ENCODE results near the gene GAS7. TPM values are rescaled to one million over a fixed set of nuclear protein-coding genes. Genes with fewer than 3 reads are reported as not detected.
A peak's percentile ranks its signal among the peaks of the same experiment; 100 is the strongest.

The GAS7 gene
- total and polyA plus RNA-seq, 2 donors (not counting 1 experiment from before 2014, with no cell fraction given): 3.4 to 13.6 TPM

GRCh38 chr17:10144982-10145381 is 53.4 kb downstream of the GAS7 start:
- Mint-ChIP-seq H3K27me3 (no peaks in the 10 kb centered on the region), H3K4me3 (no peak overlapping the region)
- H2AFZ ChIP-seq (ENCODE audit: insufficient read depth, low read depth, low read length, poor library complexity, severe bottlenecking): peak overlapping the region; percentile 48

GRCh38 chr17:10144456-10144855 is 54.0 kb downstream of the GAS7 start:
- H3K9ac ChIP-seq (ENCODE audit: low read length): no peak overlapping the region

More at GRCh38 chr17:10144982-10145381, 53.4 kb downstream of the GAS7 start:
- ATAC-seq (ENCODE audit: low read depth): no peak
- H3K4me1 ChIP-seq (ENCODE audit: control insufficient read depth in 2 of 2, insufficient read depth in 2 of 2, low read length in 2 of 2): peaks cover 17 to 28% of the 10 kb centered on the region in 2 donors
- H3K9ac ChIP-seq (ENCODE audit: low read length): no peak overlapping the region
- Mint-ChIP-seq H3K9me3 (ENCODE audit: insufficient read depth) (no peaks in the 10 kb centered on the region), H3K4me1 (peaks cover 28% of the 10 kb centered on the region), H3K27ac (peak overlapping the region; percentile 33)
- TF ChIP-seq EZH2 (IDR thresholded peaks at IDR 0.05; ENCODE audit: borderline replicate concordance, insufficient read depth, low read depth, low read length, poor library complexity, severe bottlenecking) (no peak), CTCF (IDR thresholded peaks at IDR 0.05) (no peak)
- no peaks in the 10 kb centered on the region for H3K36me3 ChIP-seq (replicated peaks in 1 of 2; ENCODE audit: control extremely low read depth in 1 of 2, control insufficient read depth in 1 of 2, extremely low read depth in 1 of 2, insufficient read depth in 2 of 2, low read length in 1 of 2)
- no peaks in the 10 kb centered on the region for H4K20me1 ChIP-seq (ENCODE audit: control insufficient read depth, insufficient read depth, low read length, poor library complexity, severe bottlenecking)
- WGBS (ENCODE audit: insufficient coverage): 20% methylated on average over 1 of the region's 7 CpGs
- no peak overlapping the region for H3K27ac ChIP-seq (ENCODE audit: low read length in 2 of 2)
- ChIA-PET CTCF (no interaction called here), POLR2A (no interaction called here)
- peak overlapping the region; percentile 37 for H3K4me2 ChIP-seq (replicated peaks; ENCODE audit: low read depth, low read length, poor library complexity, severe bottlenecking)
- DNase-seq: no peak
- H3K79me2 ChIP-seq (ENCODE audit: control insufficient read depth, insufficient read depth, low read length): peaks cover 4% of the 10 kb centered on the region
- no peaks in the 10 kb centered on the region for H3K27me3 ChIP-seq (replicated peaks in 1 of 4; ENCODE audit: control extremely low read depth in 1 of 4, control insufficient read depth in 3 of 4, insufficient read depth in 4 of 4, low read length in 3 of 4)
- no peaks in the 10 kb centered on the region for H3K9me3 ChIP-seq (ENCODE audit: control extremely low read depth in 1 of 3, control insufficient read depth in 2 of 3, insufficient read depth in 1 of 3, low read length in 2 of 3)
- intact Hi-C loops (cut with micrococcal nuclease): no loop called here
- no peak overlapping the region for H3K4me3 ChIP-seq (ENCODE audit: control extremely low read depth in 1 of 5, extremely low read depth in 1 of 5, insufficient read depth in 1 of 5, low read depth in 2 of 5, low read length in 4 of 5)

More at GRCh38 chr17:10144456-10144855, 54.0 kb downstream of the GAS7 start:
- CTCF ChIA-PET: no interaction called here
- TF ChIP-seq CTCF (IDR thresholded peaks at IDR 0.05) (no peak), EZH2 (IDR thresholded peaks at IDR 0.05; ENCODE audit: borderline replicate concordance, insufficient read depth, low read depth, low read length, poor library complexity, severe bottlenecking) (no peak)
- Histone ChIP-seq H3K4me2 (replicated peaks; ENCODE audit: low read depth, low read length, poor library complexity, severe bottlenecking) (no peak overlapping the region), H3K4me3 (ENCODE audit: control extremely low read depth in 1 of 5, extremely low read depth in 1 of 5, insufficient read depth in 1 of 5, low read depth in 2 of 5, low read length in 4 of 5) (no peak overlapping the region), H3K27ac (ENCODE audit: low read length in 2 of 2) (no peak overlapping the region), H3K9me3 (ENCODE audit: control extremely low read depth in 1 of 3, control insufficient read depth in 2 of 3, insufficient read depth in 1 of 3, low read length in 2 of 3) (no peaks in the 10 kb centered on the region), H2AFZ (ENCODE audit: insufficient read depth, low read depth, low read length, poor library complexity, severe bottlenecking) (no peak overlapping the region), H4K20me1 (ENCODE audit: control insufficient read depth, insufficient read depth, low read length, poor library complexity, severe bottlenecking) (no peaks in the 10 kb centered on the region), H3K79me2 (ENCODE audit: control insufficient read depth, insufficient read depth, low read length) (peaks cover 4% of the 10 kb centered on the region), H3K27me3 (replicated peaks in 1 of 4; ENCODE audit: control extremely low read depth in 1 of 4, control insufficient read depth in 3 of 4, insufficient read depth in 4 of 4, low read length in 3 of 4) (no peaks in the 10 kb centered on the region), H3K4me1 (ENCODE audit: control insufficient read depth in 2 of 2, insufficient read depth in 2 of 2, low read length in 2 of 2) (peaks cover 14 to 23% of the 10 kb centered on the region in 2 donors), H3K36me3 (replicated peaks in 1 of 2; ENCODE audit: control extremely low read depth in 1 of 2, control insufficient read depth in 1 of 2, extremely low read depth in 1 of 2, insufficient read depth in 2 of 2, low read length in 1 of 2) (no peaks in the 10 kb centered on the region)
- DNase-seq (no peak), ATAC-seq (ENCODE audit: low read depth) (no peak)
- Mint-ChIP-seq H3K4me1 (peaks cover 23% of the 10 kb centered on the region), H3K27me3 (no peaks in the 10 kb centered on the region), H3K4me3 (no peak overlapping the region), H3K9me3 (ENCODE audit: insufficient read depth) (no peaks in the 10 kb centered on the region), H3K27ac (no peak overlapping the region)
- no CpG with 5 or more reads among the region's 6 CpGs for WGBS (ENCODE audit: insufficient coverage)
- POLR2A ChIA-PET: no interaction called here
- intact Hi-C loops (cut with micrococcal nuclease): no loop called here

Data from B cell (primary cell).